Stimulated activated CD8-positive, alpha-beta memory T cell treated with anti-CD3 and anti-CD28 coated beads, Interleukin-12 subunit alpha, Interleukin-12 subunit beta, amount 100 ng/mL, for 24 hours (primary cell): Measurements from ENCODE around the gene MT1B.
"Not testable (repeated sequence)": the region's sequence is repeated elsewhere in the genome, so short reads cannot be mapped to it uniquely, and the experiment has no call there.

Experiments
- DNase-seq: peaks from one replicate; pipeline ENCODE4 v3.0.0-alpha.2; 2020; ENCODE audit errors: extremely low read depth

MT1B gene

GRCh38 chr16:56620339-56620897 is 31.3 kb upstream of the MT1B start:
- no peak for DNase-seq

GRCh38 chr16:56621665-56622445 is 29.8 kb upstream of the MT1B start:
- not testable (repeated sequence) for DNase-seq

DNA sequence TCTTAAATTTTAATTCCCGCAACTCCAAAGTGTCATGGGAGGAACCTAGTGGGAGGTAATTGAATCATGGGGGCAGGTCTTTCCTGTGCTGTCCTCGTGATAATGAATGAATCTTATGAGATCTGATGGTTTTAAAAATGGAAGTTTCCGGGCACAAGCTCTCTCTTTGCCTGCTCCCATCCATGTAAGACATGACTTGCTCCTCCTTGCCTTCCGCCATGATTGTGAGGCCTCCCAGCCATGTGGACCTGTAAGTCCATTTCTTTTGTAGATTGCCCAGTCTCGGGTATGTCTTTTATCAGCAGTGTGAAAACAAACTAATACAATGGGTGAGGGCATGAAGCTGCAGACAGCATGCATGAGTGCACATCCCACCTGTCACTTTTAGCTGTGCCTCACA is 28.5 kb upstream of the MT1B start:
- DNase-seq: not testable (repeated sequence)

DNA sequence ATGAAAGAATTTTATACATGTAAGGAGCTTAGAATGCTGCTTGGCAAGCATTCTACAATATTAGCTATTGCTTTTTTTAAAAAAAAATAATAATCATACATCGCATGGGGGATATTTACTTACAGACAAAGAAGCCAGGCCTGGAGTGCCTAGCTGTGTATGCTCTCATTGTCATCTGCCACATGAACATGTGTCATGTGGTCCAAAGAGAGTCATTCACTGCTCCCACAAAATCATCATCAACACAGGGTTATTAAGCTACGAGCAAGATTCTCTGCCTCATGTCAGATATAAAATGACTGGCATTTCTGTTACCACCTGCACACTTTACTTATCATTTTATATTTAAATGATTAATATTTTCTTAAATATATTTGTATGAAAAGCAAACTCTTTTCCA is 28.0 kb upstream of the MT1B start:
- no peak for DNase-seq

GRCh38 chr16:56625140-56625942 is 26.3 kb upstream of the MT1B start, which contains the start of gene MT1E:
Gene MT1E, plus strand, starts transcription at chr16:56625781. Its CDS starts 71 bp downstream, at chr16:56625852.
- no peak for DNase-seq

GRCh38 chr16:56625943-56626654 is 25.6 kb upstream of the MT1B start:
- DNase-seq: no peak

DNA sequence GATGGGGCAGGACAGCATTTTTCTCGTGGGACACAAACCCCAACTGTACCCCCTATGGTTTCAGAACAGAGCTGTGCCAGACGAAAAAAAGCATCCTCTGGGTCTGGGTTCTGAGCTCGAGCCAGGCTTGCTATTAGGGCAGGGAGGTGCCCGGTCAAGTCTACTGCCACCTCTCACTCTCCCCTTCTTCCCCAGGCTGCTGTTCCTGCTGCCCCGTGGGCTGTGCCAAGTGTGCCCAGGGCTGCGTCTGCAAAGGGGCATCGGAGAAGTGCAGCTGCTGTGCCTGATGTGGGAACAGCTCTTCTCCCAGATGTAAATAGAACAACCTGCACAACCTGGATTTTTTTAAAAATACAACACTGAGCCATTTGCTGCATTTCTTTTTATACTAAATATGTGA is 25.0 kb upstream of the MT1B start:
- DNase-seq: no peak

- no peak for DNase-seq
Observed at GRCh38 chr16:56628486-56629350, 23.0 kb upstream of the MT1B start.

- DNase-seq: no peak
Observed at GRCh38 chr16:56629531-56629930, 22.2 kb upstream of the MT1B start.

GRCh38 chr16:56630134-56630533 is 21.6 kb upstream of the MT1B start:
- DNase-seq: no peak

GRCh38 chr16:56631197-56631596 is 20.5 kb upstream of the MT1B start:
- DNase-seq: no peak

GRCh38 chr16:56631832-56632155 is 19.9 kb upstream of the MT1B start:
- DNase-seq: no peak

GRCh38 chr16:56632156-56632847 is 19.4 kb upstream of the MT1B start, which contains the start of gene MT1M:
Gene MT1M, plus strand, starts transcription at chr16:56632659. Its CDS starts 73 bp downstream, at chr16:56632732.
- DNase-seq: no peak

GRCh38 chr16:56632848-56633365 is 18.8 kb upstream of the MT1B start:
- DNase-seq: no peak

DNA sequence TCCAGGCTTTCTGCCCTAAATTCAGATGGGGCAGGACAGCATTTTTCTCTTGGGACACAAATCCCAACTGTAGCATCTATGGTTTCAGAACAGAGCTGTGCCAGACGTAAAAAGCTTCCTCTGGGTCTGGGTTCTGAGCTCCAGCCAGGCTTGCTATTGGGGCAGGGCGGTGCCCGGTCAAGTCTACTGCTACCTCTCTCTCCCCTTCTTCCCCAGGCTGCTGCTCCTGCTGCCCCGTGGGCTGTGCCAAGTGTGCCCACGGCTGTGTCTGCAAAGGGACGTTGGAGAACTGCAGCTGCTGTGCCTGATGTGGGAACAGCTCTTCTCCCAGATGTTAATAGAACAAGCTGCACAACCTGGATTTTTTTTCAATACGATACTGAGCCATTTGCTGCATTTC is 18.2 kb upstream of the MT1B start:
- no peak for DNase-seq

- DNase-seq: no peak
Observed at GRCh38 chr16:56634715-56635440, 16.8 kb upstream of the MT1B start.

- DNase-seq: no peak
Observed at GRCh38 chr16:56635441-56635967, 16.2 kb upstream of the MT1B start.

GRCh38 chr16:56636616-56637413 is 14.9 kb upstream of the MT1B start:
- no peak for DNase-seq
